ENCODE data around the gene OR1F1. TPM values are rescaled to one million over a fixed set of nuclear protein-coding genes. Genes with fewer than 3 reads are reported as not detected.

OR1F1 gene
- total and polyA plus RNA-seq, 9 of the 15 experiments (the other 6 are each of a cell fraction or from before 2014, with no cell fraction given), result 0.15 to 0.61 (median 0.35) TPM; not detected in 3

DNA sequence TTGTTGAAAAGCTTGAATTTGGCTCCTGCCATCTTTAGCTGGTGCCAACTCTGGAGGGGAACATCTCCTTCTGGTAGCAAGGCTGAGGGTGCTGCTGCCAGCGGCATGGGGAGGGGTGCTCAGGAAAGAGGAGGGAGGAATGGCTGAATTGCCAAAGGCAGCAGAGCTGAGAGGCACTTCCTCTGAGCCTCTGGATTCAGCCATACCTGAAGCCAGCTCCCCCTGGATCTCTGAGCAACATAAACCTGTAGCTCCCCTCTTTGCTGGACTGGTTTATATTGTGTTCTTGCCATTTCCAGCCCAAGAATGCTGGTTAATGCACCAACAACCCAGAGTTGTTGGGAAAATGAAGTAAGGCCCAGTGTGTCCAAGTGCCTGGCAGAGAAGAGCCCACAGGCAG lies 61.0 kb downstream of the OR1F1 start (continued):
- TF ChIP-seq E2F6 (IDR thresholded peaks at IDR 0.05; ENCODE audit: borderline replicate concordance in 1 of 2, extremely low read depth in 1 of 2, insufficient read depth in 1 of 2, insufficient read length in 1 of 2, low read depth in 1 of 2, low read length in 1 of 2, poor library complexity in 1 of 2, severe bottlenecking in 1 of 2) (no peak), POLR2AphosphoS5 (IDR thresholded peaks at IDR 0.05; ENCODE audit: control insufficient read depth, insufficient read depth, low read depth, low read length) (no peak), SMAD1 (IDR thresholded peaks at IDR 0.05; ENCODE audit: low read depth, low read length, partially characterized antibody) (no peak)

GRCh38 chr16:3249451-3249850 lies 61.4 kb downstream of the OR1F1 start:
- Histone ChIP-seq H3K27me3 (ENCODE audit: control insufficient read depth in 2 of 2, insufficient read depth in 2 of 2, low read length in 2 of 2) (peaks cover 12 to 61% of the 10 kb centered on the region in 2 experiments), H3K4me3 (no peak overlapping the region), H3K9ac (ENCODE audit: insufficient read depth in 1 of 2, low read depth in 2 of 2, low read length in 2 of 2) (no peak overlapping the region), H3K27ac (ENCODE audit: extremely low read depth, low read depth, low read length) (no peak overlapping the region), H3K9me1 (ENCODE audit: control insufficient read depth, insufficient read depth, low read length) (no peaks in the 10 kb centered on the region), H4K20me1 (replicated peaks; ENCODE audit: control insufficient read depth, insufficient read depth, low read length) (no peaks in the 10 kb centered on the region), H3K36me3 (ENCODE audit: control insufficient read depth, insufficient read depth, low read length) (no peaks in the 10 kb centered on the region), H3K79me2 (ENCODE audit: control insufficient read depth, insufficient read depth, low read length) (no peaks in the 10 kb centered on the region), H3K4me1 (replicated peaks in 1 of 2; ENCODE audit: control insufficient read depth in 2 of 2, insufficient read depth in 2 of 2, low read length in 2 of 2) (peaks cover 0 to 9% of the 10 kb centered on the region in 2 experiments; a peak in 1 of 5 replicates), H3K4me2 (ENCODE audit: insufficient read depth, low read length) (no peak overlapping the region), H2AFZ (ENCODE audit: low read depth, low read length) (no peak overlapping the region), H3K9me3 (replicated peaks; ENCODE audit: control insufficient read depth, insufficient read depth, low read depth, low read length) (no peaks in the 10 kb centered on the region)
- in situ Hi-C loops (cut with MboI) (no loop called here), intact Hi-C loops (cut with micrococcal nuclease) (no loop called here)
- BruUV-seq (replicated peaks), result no TSS peak
- DNase-seq (ENCODE audit: extremely low read depth in 1 of 4, low spot score in 3 of 4) (no peak), FAIRE-seq (no peak), ATAC-seq (no peak)
- ChIA-PET POLR2A (interaction anchor here (0.7 kb wide), 1 partner anchor 9 kb away, joined by 3 read pairs; no protein-coding TSS in a partner anchor), CTCF (ENCODE audit: low intra/inter-chr PET ratio) (no interaction called here)
- WGBS (ENCODE audit: insufficient coverage, low coverage, missing lambda C conversion rate), result 6% methylated on average over 14 of the region's 14 CpGs
- TF ChIP-seq ZNF134 (CRISPR knock-in tag; conservative IDR thresholded peaks at IDR 0.05) (no peak), TBL1XR1 (IDR thresholded peaks at IDR 0.05; ENCODE audit: low read length in 2 of 2) (no peak), GABPB2 (CRISPR knock-in tag; conservative IDR thresholded peaks at IDR 0.05) (no peak), ARID1B (IDR thresholded peaks at IDR 0.05) (no peak), RAD21 (CRISPR knock-in tag; conservative IDR thresholded peaks at IDR 0.05 in 1 of 2, IDR thresholded peaks at IDR 0.05 in 1 of 2) (no peak), RBM25 (IDR thresholded peaks at IDR 0.05; ENCODE audit: low read depth, low read length, severe bottlenecking) (no peak), EWSR1 (IDR thresholded peaks at IDR 0.05; ENCODE audit: borderline replicate concordance, low read depth, partially characterized antibody) (no peak), ZNF253 (CRISPR knock-in tag; conservative IDR thresholded peaks at IDR 0.05) (no peak), ZSCAN32 (CRISPR knock-in tag; IDR thresholded peaks at IDR 0.05) (no peak), CTBP1 (IDR thresholded peaks at IDR 0.05; ENCODE audit: borderline replicate concordance) (no peak), EHMT2 (IDR thresholded peaks at IDR 0.05) (no peak), THRB (CRISPR knock-in tag; conservative IDR thresholded peaks at IDR 0.05) (no peak), ELF2 (CRISPR knock-in tag; IDR thresholded peaks at IDR 0.05) (no peak), TAL1 (IDR thresholded peaks at IDR 0.05) (no peak), TAF9B (IDR thresholded peaks at IDR 0.05; ENCODE audit: partially characterized antibody) (no peak), ZNF263 (CRISPR knock-in tag; IDR thresholded peaks at IDR 0.05; ENCODE audit: borderline replicate concordance) (no peak), ZNF766 (CRISPR knock-in tag; conservative IDR thresholded peaks at IDR 0.05) (no peak)
